AG09309 (cell line): Measurements from ENCODE around the gene B4GALT2.

Source experiments
- DNase-seq: peaks from one replicate; pipeline ENCODE4 v3.0.0-alpha.2; 2010; ENCODE audit warnings: low read depth
- H3K4me3 ChIP-seq: 2 replicates; pipeline ENCODE4 v1.5.1; 2011; ENCODE audit warnings: mild to moderate bottlenecking, low read depth, low read length, moderate library complexity; ENCODE audit not compliant: control insufficient read depth
- CTCF ChIP-seq: IDR thresholded peaks from 2 replicates; pipeline ENCODE4 v1.5.1; 2011; ENCODE audit warnings: mild to moderate bottlenecking, low read depth, low read length, inconsistent platforms; ENCODE audit not compliant: insufficient read depth, control insufficient read depth; ENCODE audit errors: missing control alignments

Gene B4GALT2

DNA sequence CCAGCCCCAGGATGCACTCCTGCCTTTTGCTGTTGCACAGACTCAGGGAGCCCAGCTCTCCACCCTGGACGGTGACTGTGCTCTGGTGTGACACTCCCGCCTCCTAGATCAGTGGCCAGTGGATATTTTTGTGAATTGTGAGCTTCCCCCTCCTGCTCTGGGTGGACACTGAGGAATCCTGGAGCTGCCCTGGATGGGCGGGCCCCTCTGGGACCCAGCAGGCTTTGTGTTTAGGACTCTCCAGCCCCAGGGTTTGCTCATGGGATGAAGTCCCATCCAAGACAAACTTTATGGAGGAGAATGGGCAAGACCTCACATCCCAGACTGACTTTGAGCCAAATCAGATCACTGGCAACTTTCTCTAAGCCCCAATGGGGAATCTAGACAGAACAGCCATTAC, 36.2 kb downstream of the B4GALT2 start:
- DNase-seq: no peak
- H3K4me3 ChIP-seq: no peak overlapping the region
- no peak for TF ChIP-seq CTCF

- no peak for TF ChIP-seq CTCF
- no peak overlapping the region for H3K4me3 ChIP-seq
- DNase-seq: no peak
Measured at GRCh38 chr1:44016041-44016889, 37.3 kb downstream of the B4GALT2 start.

- no peak overlapping the region for H3K4me3 ChIP-seq
- no peak for DNase-seq
- TF ChIP-seq CTCF: no peak
Measured at GRCh38 chr1:44016890-44017400, 37.9 kb downstream of the B4GALT2 start.

- no peak overlapping the region for H3K4me3 ChIP-seq
- DNase-seq: no peak
- no peak for TF ChIP-seq CTCF
Measured at GRCh38 chr1:44019466-44019948, 40.5 kb downstream of the B4GALT2 start.

- H3K4me3 ChIP-seq: no peak overlapping the region
- TF ChIP-seq CTCF: no peak
- no peak for DNase-seq
Measured at GRCh38 chr1:44020464-44020863, 41.5 kb downstream of the B4GALT2 start.

DNA sequence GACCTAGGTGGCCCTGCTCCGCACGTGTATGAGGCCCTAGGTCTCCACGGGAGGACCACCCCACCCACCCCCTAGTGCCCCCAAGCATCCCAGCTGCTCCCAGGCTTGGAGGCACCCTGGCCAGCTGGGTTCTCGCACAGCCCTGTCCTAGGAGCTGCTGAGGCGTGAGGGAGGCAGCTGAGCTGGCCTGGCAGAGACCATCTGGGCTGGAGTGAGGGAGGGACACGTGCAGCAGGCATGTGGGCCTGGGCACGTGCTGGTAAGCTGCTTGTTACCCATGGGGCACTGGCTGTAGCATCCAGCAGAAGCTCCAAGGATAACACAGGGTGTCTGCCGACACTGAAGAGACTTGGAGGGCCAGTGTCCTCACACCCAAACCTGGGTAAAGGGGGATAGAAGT, 42.1 kb downstream of the B4GALT2 start:
- DNase-seq: no peak
- no peak for TF ChIP-seq CTCF
- no peak overlapping the region for H3K4me3 ChIP-seq
